ENCODE measurements around the gene CALD1. TPM values are rescaled to one million over a fixed set of nuclear protein-coding genes. Genes with fewer than 3 reads are reported as not detected.

The CALD1 gene
- total and polyA plus RNA-seq, 2 experiments from 2014 or later, result 132 to 842 TPM

DNA sequence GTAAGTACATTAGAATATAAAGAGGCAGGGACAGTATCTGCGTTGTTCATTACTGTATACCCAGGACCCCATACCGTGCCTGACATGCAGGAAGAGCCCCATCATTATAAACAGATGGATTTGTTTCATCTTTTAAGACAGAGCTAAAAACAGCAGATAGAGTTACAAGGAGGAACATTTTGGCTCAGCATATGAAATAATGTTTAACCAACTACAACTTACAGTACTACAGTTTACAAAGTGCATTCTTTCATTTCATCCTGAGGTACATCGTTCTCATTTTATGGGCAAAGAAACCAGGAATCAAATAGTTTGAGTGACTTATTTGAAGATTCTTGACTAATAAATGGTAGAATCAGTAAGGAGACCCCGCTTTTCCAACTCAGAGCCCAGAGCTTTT, 168.8 kb downstream of the CALD1 start (continued):
- TF ChIP-seq EZH2phosphoT487 (IDR thresholded peaks at IDR 0.05; ENCODE audit: unreplicated experiment) (no peak), JUNB (IDR thresholded peaks at IDR 0.05; ENCODE audit: unreplicated experiment) (no peak), ZNF114 (CRISPR knock-in tag; IDR thresholded peaks at IDR 0.05) (no peak), STAT1 (IDR thresholded peaks at IDR 0.05; ENCODE audit: unreplicated experiment) (no peak)

- Mint-ChIP-seq H3K36me3 (ENCODE audit: low read depth) (peaks cover 55% of the 10 kb centered on the region), H3K4me3 (no peak overlapping the region), H3K4me1 (no peaks in the 10 kb centered on the region), H3K9me3 (no peaks in the 10 kb centered on the region), H3K27ac (no peak overlapping the region), H3K27me3 (ENCODE audit: insufficient read depth, low read depth, poor library complexity) (peaks cover 7% of the 10 kb centered on the region)
- TF ChIP-seq, protein P1, sequence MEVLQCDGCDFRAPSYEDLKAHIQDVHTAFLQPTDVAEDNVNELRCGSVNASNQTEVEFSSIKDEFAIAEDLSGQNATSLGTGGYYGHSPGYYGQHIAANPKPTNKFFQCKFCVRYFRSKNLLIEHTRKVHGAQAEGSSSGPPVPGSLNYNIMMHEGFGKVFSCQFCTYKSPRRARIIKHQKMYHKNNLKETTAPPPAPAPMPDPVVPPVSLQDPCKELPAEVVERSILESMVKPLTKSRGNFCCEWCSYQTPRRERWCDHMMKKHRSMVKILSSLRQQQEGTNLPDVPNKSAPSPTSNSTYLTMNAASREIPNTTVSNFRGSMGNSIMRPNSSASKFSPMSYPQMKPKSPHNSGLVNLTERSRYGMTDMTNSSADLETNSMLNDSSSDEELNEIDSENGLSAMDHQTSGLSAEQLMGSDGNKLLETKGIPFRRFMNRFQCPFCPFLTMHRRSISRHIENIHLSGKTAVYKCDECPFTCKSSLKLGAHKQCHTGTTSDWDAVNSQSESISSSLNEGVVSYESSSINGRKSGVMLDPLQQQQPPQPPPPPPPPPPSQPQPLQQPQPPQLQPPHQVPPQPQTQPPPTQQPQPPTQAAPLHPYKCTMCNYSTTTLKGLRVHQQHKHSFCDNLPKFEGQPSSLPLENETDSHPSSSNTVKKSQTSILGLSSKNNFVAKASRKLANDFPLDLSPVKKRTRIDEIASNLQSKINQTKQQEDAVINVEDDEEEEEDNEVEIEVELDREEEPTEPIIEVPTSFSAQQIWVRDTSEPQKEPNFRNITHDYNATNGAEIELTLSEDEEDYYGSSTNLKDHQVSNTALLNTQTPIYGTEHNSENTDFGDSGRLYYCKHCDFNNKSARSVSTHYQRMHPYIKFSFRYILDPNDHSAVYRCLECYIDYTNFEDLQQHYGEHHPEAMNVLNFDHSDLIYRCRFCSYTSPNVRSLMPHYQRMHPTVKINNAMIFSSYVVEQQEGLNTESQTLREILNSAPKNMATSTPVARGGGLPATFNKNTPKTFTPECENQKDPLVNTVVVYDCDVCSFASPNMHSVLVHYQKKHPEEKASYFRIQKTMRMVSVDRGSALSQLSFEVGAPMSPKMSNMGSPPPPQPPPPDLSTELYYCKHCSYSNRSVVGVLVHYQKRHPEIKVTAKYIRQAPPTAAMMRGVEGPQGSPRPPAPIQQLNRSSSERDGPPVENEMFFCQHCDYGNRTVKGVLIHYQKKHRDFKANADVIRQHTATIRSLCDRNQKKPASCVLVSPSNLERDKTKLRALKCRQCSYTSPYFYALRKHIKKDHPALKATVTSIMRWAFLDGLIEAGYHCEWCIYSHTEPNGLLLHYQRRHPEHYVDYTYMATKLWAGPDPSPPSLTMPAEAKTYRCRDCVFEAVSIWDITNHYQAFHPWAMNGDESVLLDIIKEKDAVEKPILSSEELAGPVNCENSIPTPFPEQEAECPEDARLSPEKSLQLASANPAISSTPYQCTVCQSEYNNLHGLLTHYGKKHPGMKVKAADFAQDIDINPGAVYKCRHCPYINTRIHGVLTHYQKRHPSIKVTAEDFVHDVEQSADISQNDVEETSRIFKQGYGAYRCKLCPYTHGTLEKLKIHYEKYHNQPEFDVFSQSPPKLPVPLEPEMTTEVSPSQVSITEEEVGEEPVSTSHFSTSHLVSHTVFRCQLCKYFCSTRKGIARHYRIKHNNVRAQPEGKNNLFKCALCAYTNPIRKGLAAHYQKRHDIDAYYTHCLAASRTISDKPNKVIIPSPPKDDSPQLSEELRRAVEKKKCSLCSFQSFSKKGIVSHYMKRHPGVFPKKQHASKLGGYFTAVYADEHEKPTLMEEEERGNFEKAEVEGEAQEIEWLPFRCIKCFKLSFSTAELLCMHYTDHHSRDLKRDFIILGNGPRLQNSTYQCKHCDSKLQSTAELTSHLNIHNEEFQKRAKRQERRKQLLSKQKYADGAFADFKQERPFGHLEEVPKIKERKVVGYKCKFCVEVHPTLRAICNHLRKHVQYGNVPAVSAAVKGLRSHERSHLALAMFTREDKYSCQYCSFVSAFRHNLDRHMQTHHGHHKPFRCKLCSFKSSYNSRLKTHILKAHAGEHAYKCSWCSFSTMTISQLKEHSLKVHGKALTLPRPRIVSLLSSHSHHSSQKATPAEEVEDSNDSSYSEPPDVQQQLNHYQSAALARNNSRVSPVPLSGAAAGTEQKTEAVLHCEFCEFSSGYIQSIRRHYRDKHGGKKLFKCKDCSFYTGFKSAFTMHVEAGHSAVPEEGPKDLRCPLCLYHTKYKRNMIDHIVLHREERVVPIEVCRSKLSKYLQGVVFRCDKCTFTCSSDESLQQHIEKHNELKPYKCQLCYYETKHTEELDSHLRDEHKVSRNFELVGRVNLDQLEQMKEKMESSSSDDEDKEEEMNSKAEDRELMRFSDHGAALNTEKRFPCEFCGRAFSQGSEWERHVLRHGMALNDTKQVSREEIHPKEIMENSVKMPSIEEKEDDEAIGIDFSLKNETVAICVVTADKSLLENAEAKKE (CRISPR knock-in tag; IDR thresholded peaks at IDR 0.05), result no peak
- H3K27ac ChIP-seq (ENCODE audit: low read depth), result no peak overlapping the region
- H3K4me1 ChIP-seq (ENCODE audit: insufficient read depth), result no peaks in the 10 kb centered on the region
- no peaks in the 10 kb centered on the region for H3K79me2 ChIP-seq (replicated peaks; ENCODE audit: insufficient read depth)
- no peaks in the 10 kb centered on the region for H3K27me3 ChIP-seq (ENCODE audit: insufficient read depth)
- peaks cover 40% of the 10 kb centered on the region for H3K36me3 ChIP-seq (ENCODE audit: insufficient read depth)
- no peak overlapping the region for H3K4me3 ChIP-seq
- H3K9me2 ChIP-seq (ENCODE audit: insufficient read depth), result no peaks in the 10 kb centered on the region
- H3K4me2 ChIP-seq, result no peak overlapping the region
- ATAC-seq (no peak), DNase-seq (ENCODE audit: low spot score) (no peak)
- H3F3A ChIP-seq (replicated peaks; ENCODE audit: low read depth), result no peaks in the 10 kb centered on the region
- no peaks in the 10 kb centered on the region for H4K20me1 ChIP-seq (replicated peaks; ENCODE audit: insufficient read depth)
- H2AFZ ChIP-seq, result no peak overlapping the region
These were observed 169.3 kb downstream of the CALD1 start for GRCh38 chr7:134948736-134949135.

DNA sequence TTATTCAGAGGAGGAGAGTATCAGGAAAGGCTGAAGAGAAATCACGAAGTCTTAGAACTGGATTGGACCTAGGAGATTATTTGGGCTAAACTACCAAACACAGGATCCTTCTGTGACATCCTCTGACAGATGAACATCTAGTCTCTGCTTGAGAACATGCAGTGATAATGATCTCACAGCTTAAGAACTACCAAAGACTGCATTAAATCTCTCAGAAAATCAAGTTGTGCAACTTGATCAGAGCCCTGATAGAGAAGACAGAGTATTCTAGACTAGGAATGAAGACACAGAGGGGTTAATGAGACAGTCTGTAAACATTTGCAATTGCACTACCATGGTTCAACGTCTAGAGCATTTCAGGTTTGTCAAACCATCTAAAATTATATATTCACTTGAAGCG, 169.7 kb downstream of the CALD1 start:
- H3K27me3 ChIP-seq (ENCODE audit: insufficient read depth), result no peaks in the 10 kb centered on the region
- H3K4me2 ChIP-seq, result no peak overlapping the region
- Mint-ChIP-seq H3K36me3 (ENCODE audit: low read depth) (peaks cover 55% of the 10 kb centered on the region), H3K27me3 (ENCODE audit: insufficient read depth, low read depth, poor library complexity) (peaks cover 7% of the 10 kb centered on the region), H3K4me3 (no peak overlapping the region), H3K4me1 (no peaks in the 10 kb centered on the region), H3K9me3 (no peaks in the 10 kb centered on the region), H3K27ac (no peak overlapping the region)
- no peak for ATAC-seq
- no peaks in the 10 kb centered on the region for H3K79me2 ChIP-seq (replicated peaks; ENCODE audit: insufficient read depth)
- H3K4me1 ChIP-seq (ENCODE audit: insufficient read depth), result no peaks in the 10 kb centered on the region
- no peaks in the 10 kb centered on the region for H3K9me2 ChIP-seq (ENCODE audit: insufficient read depth)
- H3K27ac ChIP-seq (ENCODE audit: low read depth), result no peak overlapping the region
- no peaks in the 10 kb centered on the region for H3F3A ChIP-seq (replicated peaks; ENCODE audit: low read depth)
- H2AFZ ChIP-seq, result no peak overlapping the region
- H3K4me3 ChIP-seq, result no peak overlapping the region
- no peaks in the 10 kb centered on the region for H4K20me1 ChIP-seq (replicated peaks; ENCODE audit: insufficient read depth)
- H3K36me3 ChIP-seq (ENCODE audit: insufficient read depth), result peaks cover 40% of the 10 kb centered on the region
- DNase-seq (ENCODE audit: low spot score), result no peak
- TF ChIP-seq EZH2phosphoT487 (IDR thresholded peaks at IDR 0.05; ENCODE audit: unreplicated experiment), result no peak
- TF ChIP-seq CREB1 (CRISPR knock-in tag; IDR thresholded peaks at IDR 0.05; ENCODE audit: low read depth), result no peak
- no peak for TF ChIP-seq ZNF331 (CRISPR knock-in tag; IDR thresholded peaks at IDR 0.05; ENCODE audit: low read depth)
- TF ChIP-seq STAT1 (IDR thresholded peaks at IDR 0.05; ENCODE audit: unreplicated experiment), result no peak
- no peak for TF ChIP-seq POLR2AphosphoS5 (IDR thresholded peaks at IDR 0.05; ENCODE audit: low read depth)

All from GM23338 (cell line).